ENCODE measurements around the gene GPR55. TPM values are rescaled to one million over a fixed set of nuclear protein-coding genes. Genes with fewer than 3 reads are reported as not detected.

The GPR55 gene
- total and polyA plus RNA-seq, 10 of the 15 experiments (the other 5 are each of a cell fraction or from before 2014, with no cell fraction given) = 2.1 to 30.1 (median 16.2) TPM

DNA sequence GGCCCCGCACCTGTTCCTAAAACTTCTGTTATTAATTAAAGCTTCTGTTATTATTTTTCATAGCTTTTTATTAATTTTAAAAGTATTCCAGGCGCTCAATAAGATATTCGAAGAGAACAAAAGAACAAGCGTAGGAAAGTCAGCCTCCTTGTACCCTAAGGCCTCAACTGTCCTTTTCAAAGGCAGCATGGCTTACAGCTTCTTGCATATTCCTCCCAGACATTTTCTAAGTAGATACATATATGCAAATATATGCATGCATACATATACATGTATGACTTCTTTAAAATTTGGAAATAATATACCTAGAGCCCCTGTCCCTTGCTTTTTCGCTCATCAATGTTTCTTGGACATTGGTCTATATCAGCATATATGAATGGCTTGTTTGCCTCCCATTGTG is 12.3 kb downstream of the GPR55 start:
- Histone ChIP-seq H3K27ac (ENCODE audit: control insufficient read depth, insufficient read depth) (no peak overlapping the region), H3K79me2 (ENCODE audit: control insufficient read depth, insufficient read depth, low read length) (peaks cover 67% of the 10 kb centered on the region), H3K4me2 (ENCODE audit: control insufficient read depth, insufficient read depth) (no peak overlapping the region), H4K20me1 (ENCODE audit: control insufficient read depth, insufficient read depth) (peaks cover 4% of the 10 kb centered on the region; the same call in 1 of the 2 replicates), H3K9ac (ENCODE audit: control insufficient read depth, insufficient read depth, low read length) (no peak overlapping the region), H2AFZ (ENCODE audit: control insufficient read depth, low read depth, low read length) (no peak overlapping the region), H3K9me3 (replicated peaks; ENCODE audit: control insufficient read depth, insufficient read depth, low read length) (no peaks in the 10 kb centered on the region), H3K4me3 (no peak overlapping the region), H3K27me3 (replicated peaks in 1 of 2; ENCODE audit: control insufficient read depth in 2 of 2, insufficient read depth in 2 of 2, low read length in 1 of 2) (no peaks in the 10 kb centered on the region), H3K4me1 (ENCODE audit: control insufficient read depth, insufficient read depth, low read length) (peaks cover 23% of the 10 kb centered on the region), H3K36me3 (ENCODE audit: control insufficient read depth in 2 of 2, insufficient read depth in 2 of 2, low read length in 1 of 2) (peaks cover 17 to 27% of the 10 kb centered on the region in 2 experiments)
- intact Hi-C loops (cut with micrococcal nuclease; ENCODE audit: unreplicated experiment) (no loop called here), in situ Hi-C loops (cut with MboI) (no loop called here)
- SMC1A ChIA-PET (ENCODE audit: uncharacterized antibody, unreplicated experiment) = interaction anchor here (0.9 to 7.8 kb wide), 12 partner anchors 11 to 481 kb away, joined by 3 to 59 read pairs (median 4); partner anchors contain the start of gene GPR55
- BruUV-seq (replicated peaks) = no TSS peak
- RAD21 ChIA-PET (ENCODE audit: unreplicated experiment) = interaction anchor here (1.5 to 3.3 kb wide), 4 partner anchors 11 to 88 kb away, joined by 4 to 31 read pairs (median 16); partner anchors contain the start of gene GPR55
- CTCF ChIA-PET = interaction anchor here (0.7 to 5.6 kb wide), 17 partner anchors 8 to 101 kb away, joined by 3 to 58 read pairs (median 5); partner anchors contain the start of gene GPR55
- ATAC-seq (no peak), FAIRE-seq (no peak), DNase-seq (ENCODE audit: low read depth, low spot score) (no peak)
- POLR2A ChIA-PET = interaction anchor here (0.6 to 1.8 kb wide), 2 partner anchors 12 to 243 kb away, joined by 3 to 6 read pairs; partner anchors contain the start of gene GPR55
- 95% methylated on average over 5 of the region's 5 CpGs for WGBS (ENCODE audit: insufficient coverage, insufficient replicate concordance, low lambda C conversion rate, missing lambda C conversion rate)
- no peak for TF ChIP-seq BHLHE40 (IDR thresholded peaks at IDR 0.05; ENCODE audit: borderline replicate concordance in 1 of 2, low read depth in 2 of 2, low read length in 1 of 2)
- TF ChIP-seq MYC (IDR thresholded peaks at IDR 0.05; ENCODE audit: insufficient read depth, insufficient read length, insufficient replicate concordance, low read length, severe bottlenecking) = no peak
- no peak for TF ChIP-seq MLLT1 (IDR thresholded peaks at IDR 0.05)
- no peak for TF ChIP-seq MYB (IDR thresholded peaks at IDR 0.05; ENCODE audit: borderline replicate concordance, low read depth, low read length)
- no peak for TF ChIP-seq PKNOX1 (IDR thresholded peaks at IDR 0.05)
- TF ChIP-seq SIN3A (IDR thresholded peaks at IDR 0.05; ENCODE audit: low read depth, low read length) = no peak
- TF ChIP-seq KAT2A (conservative IDR thresholded peaks at IDR 0.05; ENCODE audit: control insufficient read depth, low read depth, low read length) = no peak
- TF ChIP-seq, protein P1, sequence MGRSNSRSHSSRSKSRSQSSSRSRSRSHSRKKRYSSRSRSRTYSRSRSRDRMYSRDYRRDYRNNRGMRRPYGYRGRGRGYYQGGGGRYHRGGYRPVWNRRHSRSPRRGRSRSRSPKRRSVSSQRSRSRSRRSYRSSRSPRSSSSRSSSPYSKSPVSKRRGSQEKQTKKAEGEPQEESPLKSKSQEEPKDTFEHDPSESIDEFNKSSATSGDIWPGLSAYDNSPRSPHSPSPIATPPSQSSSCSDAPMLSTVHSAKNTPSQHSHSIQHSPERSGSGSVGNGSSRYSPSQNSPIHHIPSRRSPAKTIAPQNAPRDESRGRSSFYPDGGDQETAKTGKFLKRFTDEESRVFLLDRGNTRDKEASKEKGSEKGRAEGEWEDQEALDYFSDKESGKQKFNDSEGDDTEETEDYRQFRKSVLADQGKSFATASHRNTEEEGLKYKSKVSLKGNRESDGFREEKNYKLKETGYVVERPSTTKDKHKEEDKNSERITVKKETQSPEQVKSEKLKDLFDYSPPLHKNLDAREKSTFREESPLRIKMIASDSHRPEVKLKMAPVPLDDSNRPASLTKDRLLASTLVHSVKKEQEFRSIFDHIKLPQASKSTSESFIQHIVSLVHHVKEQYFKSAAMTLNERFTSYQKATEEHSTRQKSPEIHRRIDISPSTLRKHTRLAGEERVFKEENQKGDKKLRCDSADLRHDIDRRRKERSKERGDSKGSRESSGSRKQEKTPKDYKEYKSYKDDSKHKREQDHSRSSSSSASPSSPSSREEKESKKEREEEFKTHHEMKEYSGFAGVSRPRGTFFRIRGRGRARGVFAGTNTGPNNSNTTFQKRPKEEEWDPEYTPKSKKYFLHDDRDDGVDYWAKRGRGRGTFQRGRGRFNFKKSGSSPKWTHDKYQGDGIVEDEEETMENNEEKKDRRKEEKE (IDR thresholded peaks at IDR 0.05) = no peak
- TF ChIP-seq ASH2L (IDR thresholded peaks at IDR 0.05; ENCODE audit: borderline replicate concordance, low read depth) = no peak
- no peak for TF ChIP-seq SREBF1 (IDR thresholded peaks at IDR 0.05; ENCODE audit: low read length)
- TF ChIP-seq USF1 (IDR thresholded peaks at IDR 0.05; ENCODE audit: borderline replicate concordance, extremely low read length, insufficient read depth, low read depth, low read length) = no peak
- TF ChIP-seq ZBTB40 (IDR thresholded peaks at IDR 0.05; ENCODE audit: borderline replicate concordance) = no peak
